Lung (tissue), 12 donors: Measurements from ENCODE around the gene SPIRE2. TPM values are rescaled to one million over a fixed set of nuclear protein-coding genes. Genes with fewer than 3 reads are reported as not detected.
"Not testable (repeated sequence)": the region's sequence is repeated elsewhere in the genome, so short reads cannot be mapped to it uniquely, and the experiment has no call there.

Experiments
- ATAC-seq: fragments of 200-7000 bp; cut with Tn5 transposase; one replicate; pipeline ENCODE4 v1.9.1; 2020; ENCODE audit warnings: moderate number of reproducible peaks; ENCODE audit not compliant: insufficient read depth, low FRiP score
- DNase-seq, 3 donors: peaks; one replicate each; pipeline ENCODE4 v3.0.0-alpha.2; 2013 to 2017
- H3K27ac ChIP-seq, 2 donors: one replicate each; pipeline ENCODE4 v1.5.1; 2013; ENCODE audit warnings: mild to moderate bottlenecking in 2 of 2, moderate library complexity in 2 of 2, control low read depth in 1 of 2, inconsistent platforms in 1 of 2, low read depth in 1 of 2, low read length in 1 of 2
- H3K27me3 ChIP-seq, 3 donors: one replicate each; pipeline ENCODE4 v1.5.1; 2013; ENCODE audit warnings: low read length in 2 of 3; ENCODE audit not compliant: control insufficient read depth in 3 of 3, insufficient read depth in 3 of 3
- H3K36me3 ChIP-seq, 4 donors: one replicate each; pipeline ENCODE4 v1.5.1; 2013; ENCODE audit warnings: low read length in 4 of 4, mild to moderate bottlenecking in 1 of 4, moderate library complexity in 1 of 4; ENCODE audit not compliant: control insufficient read depth in 4 of 4, insufficient read depth in 4 of 4
- H3K4me1 ChIP-seq, 5 donors: one replicate each; pipeline ENCODE4 v1.5.1; 2013; ENCODE audit warnings: low read length in 5 of 5, mild to moderate bottlenecking in 2 of 5, moderate library complexity in 1 of 5; ENCODE audit not compliant: control insufficient read depth in 5 of 5, insufficient read depth in 5 of 5
- H3K4me3 ChIP-seq: one replicate; pipeline ENCODE4 v1.5.1; 2013; ENCODE audit warnings: mild to moderate bottlenecking, control low read depth, moderate library complexity
- H3K9ac ChIP-seq, 2 donors: one replicate each; pipeline ENCODE4 v1.5.1; 2013; ENCODE audit warnings: low read length in 2 of 2, control low read depth in 1 of 2; ENCODE audit not compliant: insufficient read depth in 1 of 2
- H3K9me3 ChIP-seq, 4 donors: one replicate each; pipeline ENCODE4 v1.5.1; 2013; ENCODE audit warnings: low read length in 3 of 4, mild to moderate bottlenecking in 1 of 4, moderate library complexity in 1 of 4; ENCODE audit not compliant: control insufficient read depth in 4 of 4, insufficient read depth in 3 of 4
- CTCF ChIP-seq: IDR thresholded peaks from 2 replicates; pipeline ENCODE4 v1.5.1; 2012; ENCODE audit warnings: mild to moderate bottlenecking; ENCODE audit errors: control extremely low read depth, extremely low read depth
- WGBS, 2 donors: extraction: QIAGEN DNeasy Blood & Tissue Kit; methylation state at CpG; one replicate each; pipeline ENCODE4 v1.1.7; 2013; 5-methylcytosine and 5-hydroxymethylcytosine counted together
- polyA plus RNA-seq, 2 donors: library from polyadenylated mRNA; stranded (reverse); fragments of 200-250 nt; gene quantifications; one replicate each; pipeline ENCODE4 v1.2.1, GENCODE V29; 2013
- total RNA-seq, 2 donors: library from RNA; depleted of rRNA in 1 of 2; stranded (reverse); fragments of >200 nt in 1 of 2; gene quantifications; one replicate each; pipeline ENCODE4 v1.2.1, GENCODE V29; 2014 to 2021
- donor health status: control.
- donor health status: control.
- donor health status: Bipolar disorder and iron deficiency.
- donor health status: healthy.
- donor health status: DM: yes; HTN: yes; CAD: no.

SPIRE2 gene
- total and polyA plus RNA-seq, 4 donors, result 3.3 to 12.0 (median 8.0) TPM

- no peak overlapping the region for H3K27ac ChIP-seq
- no peak overlapping the region for H3K4me3 ChIP-seq
- peaks cover 0 to 11% (median 4%) of the 10 kb centered on the region in 4 donors for H3K36me3 ChIP-seq
- H3K27me3 ChIP-seq, result no peaks in the 10 kb centered on the region
- 86 to 94% methylated on average over 9 of the region's 9 CpGs for WGBS, 2 donors
- TF ChIP-seq CTCF, result no peak
- H3K4me1 ChIP-seq, result peaks cover 0 to 13% (median 4%) of the 10 kb centered on the region in 5 donors
- DNase-seq (no peak), ATAC-seq (no peak)
- peaks cover 0 to 4% (median 1%) of the 10 kb centered on the region in 4 donors for H3K9me3 ChIP-seq
- no peak overlapping the region for H3K9ac ChIP-seq
Measured at GRCh38 chr16:89871895-89872294, 43.6 kb downstream of the SPIRE2 start.

- WGBS, 2 donors, result 0% methylated on average over 83 to 104 of the region's 104 CpGs
- ATAC-seq (peak; percentile 74), DNase-seq (peak; percentile 94 to 95 (median 95))
- Histone ChIP-seq H3K27me3 (no peaks in the 10 kb centered on the region), H3K36me3 (peaks cover 0 to 14% (median 6%) of the 10 kb centered on the region in 4 donors), H3K9ac (peak within 1 kb of the TSS; percentile 73 to 74), H3K27ac (peak within 1 kb of the TSS; percentile 95 to 100), H3K9me3 (no peaks in the 10 kb centered on the region), H3K4me3 (peak within 1 kb of the TSS; percentile 88), H3K4me1 (peaks cover 0 to 13% (median 4%) of the 10 kb centered on the region in 5 donors)
- no peak for TF ChIP-seq CTCF
Measured at GRCh38 chr16:89873109-89873971, 45.1 kb downstream of the SPIRE2 start, which contains the start of gene TCF25. TSS of gene TCF25 (plus strand) at chr16:89873592. CDS start at chr16:89873668, 76 bp downstream.

- no peaks in the 10 kb centered on the region for H3K9me3 ChIP-seq
- WGBS, 2 donors, result 2 to 6% methylated on average over 19 to 61 of the region's 61 CpGs
- ATAC-seq (peak; percentile 93), DNase-seq (peak; percentile 97 to 98 (median 97))
- H3K27ac ChIP-seq, result peak overlapping the region; percentile 95 to 100
- H3K27me3 ChIP-seq, result no peaks in the 10 kb centered on the region
- TF ChIP-seq CTCF, result no peak
- H3K4me1 ChIP-seq, result peaks cover 0 to 13% (median 4%) of the 10 kb centered on the region in 5 donors
- H3K9ac ChIP-seq, result peak overlapping the region in 1 of 2 donors; percentile 74
- peaks cover 0 to 18% (median 8%) of the 10 kb centered on the region in 4 donors for H3K36me3 ChIP-seq
- H3K4me3 ChIP-seq, result peak overlapping the region; percentile 16
Measured at GRCh38 chr16:89873972-89874689, 45.9 kb downstream of the SPIRE2 start.

- not testable (repeated sequence) for H3K27me3 ChIP-seq, DNase-seq, ATAC-seq, H3K4me3 ChIP-seq, H3K27ac ChIP-seq, H3K9ac ChIP-seq, H3K9me3 ChIP-seq, H3K4me1 ChIP-seq
- 97% methylated on average over 27 to 28 of the region's 28 CpGs for WGBS, 2 donors
- H3K36me3 ChIP-seq, result peaks cover 4 to 45% (median 36%) of the 10 kb centered on the region in 4 donors
Measured at GRCh38 chr16:89879123-89879522, 50.8 kb downstream of the SPIRE2 start.
